ENCODE results near the gene GTPBP10.

- TF ChIP-seq, protein P1, sequence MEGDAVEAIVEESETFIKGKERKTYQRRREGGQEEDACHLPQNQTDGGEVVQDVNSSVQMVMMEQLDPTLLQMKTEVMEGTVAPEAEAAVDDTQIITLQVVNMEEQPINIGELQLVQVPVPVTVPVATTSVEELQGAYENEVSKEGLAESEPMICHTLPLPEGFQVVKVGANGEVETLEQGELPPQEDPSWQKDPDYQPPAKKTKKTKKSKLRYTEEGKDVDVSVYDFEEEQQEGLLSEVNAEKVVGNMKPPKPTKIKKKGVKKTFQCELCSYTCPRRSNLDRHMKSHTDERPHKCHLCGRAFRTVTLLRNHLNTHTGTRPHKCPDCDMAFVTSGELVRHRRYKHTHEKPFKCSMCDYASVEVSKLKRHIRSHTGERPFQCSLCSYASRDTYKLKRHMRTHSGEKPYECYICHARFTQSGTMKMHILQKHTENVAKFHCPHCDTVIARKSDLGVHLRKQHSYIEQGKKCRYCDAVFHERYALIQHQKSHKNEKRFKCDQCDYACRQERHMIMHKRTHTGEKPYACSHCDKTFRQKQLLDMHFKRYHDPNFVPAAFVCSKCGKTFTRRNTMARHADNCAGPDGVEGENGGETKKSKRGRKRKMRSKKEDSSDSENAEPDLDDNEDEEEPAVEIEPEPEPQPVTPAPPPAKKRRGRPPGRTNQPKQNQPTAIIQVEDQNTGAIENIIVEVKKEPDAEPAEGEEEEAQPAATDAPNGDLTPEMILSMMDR (IDR thresholded peaks at IDR 0.05): no peak
- TF ChIP-seq POLR2A (IDR thresholded peaks at IDR 0.05): no peak
These were observed 84.3 kb downstream of the GTPBP10 start for GRCh38 chr7:90430614-90431460.
